ENCODE measurements around the gene LARP4.
"Not testable (repeated sequence)": the region's sequence is repeated elsewhere in the genome, so short reads cannot be mapped to it uniquely, and the experiment has no call there.

DNA sequence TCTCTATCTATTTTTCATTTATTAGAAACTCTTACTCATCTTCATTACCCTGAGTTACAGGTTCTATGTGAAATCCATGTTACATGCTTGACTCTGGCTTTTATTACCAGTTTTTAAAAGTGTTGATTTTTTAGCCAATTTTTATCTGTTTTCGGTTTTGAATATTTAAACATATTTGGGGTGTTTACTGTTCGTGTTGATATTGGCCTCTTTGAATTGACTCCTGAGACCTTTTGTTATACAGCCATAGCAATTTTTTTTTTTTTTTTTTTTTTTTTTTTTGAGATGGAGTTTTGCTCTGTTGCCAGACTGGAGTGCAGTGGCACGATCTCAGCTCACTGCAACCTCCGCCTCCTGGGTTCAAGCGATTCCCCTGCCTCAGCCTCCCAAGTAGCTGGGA is 49.0 kb downstream of the LARP4 start:
- TF ChIP-seq EZH2 (IDR thresholded peaks at IDR 0.05; ENCODE audit: borderline replicate concordance, low read depth, low read length, severe bottlenecking): not testable (repeated sequence)
- TF ChIP-seq, protein P1, sequence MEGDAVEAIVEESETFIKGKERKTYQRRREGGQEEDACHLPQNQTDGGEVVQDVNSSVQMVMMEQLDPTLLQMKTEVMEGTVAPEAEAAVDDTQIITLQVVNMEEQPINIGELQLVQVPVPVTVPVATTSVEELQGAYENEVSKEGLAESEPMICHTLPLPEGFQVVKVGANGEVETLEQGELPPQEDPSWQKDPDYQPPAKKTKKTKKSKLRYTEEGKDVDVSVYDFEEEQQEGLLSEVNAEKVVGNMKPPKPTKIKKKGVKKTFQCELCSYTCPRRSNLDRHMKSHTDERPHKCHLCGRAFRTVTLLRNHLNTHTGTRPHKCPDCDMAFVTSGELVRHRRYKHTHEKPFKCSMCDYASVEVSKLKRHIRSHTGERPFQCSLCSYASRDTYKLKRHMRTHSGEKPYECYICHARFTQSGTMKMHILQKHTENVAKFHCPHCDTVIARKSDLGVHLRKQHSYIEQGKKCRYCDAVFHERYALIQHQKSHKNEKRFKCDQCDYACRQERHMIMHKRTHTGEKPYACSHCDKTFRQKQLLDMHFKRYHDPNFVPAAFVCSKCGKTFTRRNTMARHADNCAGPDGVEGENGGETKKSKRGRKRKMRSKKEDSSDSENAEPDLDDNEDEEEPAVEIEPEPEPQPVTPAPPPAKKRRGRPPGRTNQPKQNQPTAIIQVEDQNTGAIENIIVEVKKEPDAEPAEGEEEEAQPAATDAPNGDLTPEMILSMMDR (IDR thresholded peaks at IDR 0.05; ENCODE audit: borderline replicate concordance, extremely low read depth, low read length, poor library complexity, severe bottlenecking): not testable (repeated sequence)

Measured in DND-41 (cell line).